Measurements from ENCODE around the gene HSPA1L.
"Not testable (repeated sequence)": the region's sequence is repeated elsewhere in the genome, so short reads cannot be mapped to it uniquely, and the experiment has no call there.

HSPA1L gene

DNA sequence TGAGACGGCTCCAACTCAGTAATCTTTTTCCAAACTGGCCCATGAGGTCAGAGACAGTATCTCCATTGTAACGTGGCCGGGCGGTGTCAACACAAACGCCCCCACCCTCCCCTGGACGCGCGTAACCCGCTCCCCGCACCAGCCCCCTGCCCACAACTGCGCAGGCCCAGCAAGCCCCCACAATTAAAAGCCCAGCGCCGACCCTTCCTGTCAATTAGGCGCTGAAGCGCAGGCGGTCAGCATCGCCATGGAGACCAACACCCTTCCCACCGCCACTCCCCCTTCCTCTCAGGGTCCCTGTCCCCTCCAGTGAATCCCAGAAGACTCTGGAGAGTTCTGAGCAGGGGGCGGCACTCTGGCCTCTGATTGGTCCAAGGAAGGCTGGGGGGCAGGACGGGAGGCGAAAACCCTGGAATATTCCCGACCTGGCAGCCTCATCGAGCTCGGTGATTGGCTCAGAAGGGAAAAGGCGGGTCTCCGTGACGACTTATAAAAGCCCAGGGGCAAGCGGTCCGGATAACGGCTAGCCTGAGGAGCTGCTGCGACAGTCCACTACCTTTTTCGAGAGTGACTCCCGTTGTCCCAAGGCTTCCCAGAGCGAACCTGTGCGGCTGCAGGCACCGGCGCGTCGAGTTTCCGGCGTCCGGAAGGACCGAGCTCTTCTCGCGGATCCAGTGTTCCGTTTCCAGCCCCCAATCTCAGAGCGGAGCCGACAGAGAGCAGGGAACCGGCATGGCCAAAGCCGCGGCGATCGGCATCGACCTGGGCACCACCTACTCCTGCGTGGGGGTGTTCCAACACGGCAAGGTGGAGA lies at the start of gene HSPA1L, which contains the start of gene HSPA1A:
Gene HSPA1L, minus strand, starts transcription at position 259 of the 814 bp plus-strand sequence. CDS start 3,311 bp downstream, outside the sequence.
Gene HSPA1A, plus strand, starts transcription at position 519 of the 814 bp plus-strand sequence. Its CDS starts 214 bp downstream, at position 733.
- peak; percentile 95 for DNase-seq

GRCh38 chr6:31864818-31865204 lies 49.7 kb upstream of the HSPA1L start:
- no peak for DNase-seq

- DNase-seq, result not testable (repeated sequence)
These were observed 49.1 kb upstream of the HSPA1L start for GRCh38 chr6:31864123-31864562.

- peak; percentile 100 for DNase-seq
These were observed 47.5 kb upstream of the HSPA1L start, which contains the start of gene NEU1 for GRCh38 chr6:31862344-31863235. TSS of gene NEU1 (minus strand) at chr6:31862821. CDS start at chr6:31862776, 45 bp downstream.

GRCh38 chr6:31861919-31862343 lies 46.8 kb upstream of the HSPA1L start:
- no peak for DNase-seq

DNA sequence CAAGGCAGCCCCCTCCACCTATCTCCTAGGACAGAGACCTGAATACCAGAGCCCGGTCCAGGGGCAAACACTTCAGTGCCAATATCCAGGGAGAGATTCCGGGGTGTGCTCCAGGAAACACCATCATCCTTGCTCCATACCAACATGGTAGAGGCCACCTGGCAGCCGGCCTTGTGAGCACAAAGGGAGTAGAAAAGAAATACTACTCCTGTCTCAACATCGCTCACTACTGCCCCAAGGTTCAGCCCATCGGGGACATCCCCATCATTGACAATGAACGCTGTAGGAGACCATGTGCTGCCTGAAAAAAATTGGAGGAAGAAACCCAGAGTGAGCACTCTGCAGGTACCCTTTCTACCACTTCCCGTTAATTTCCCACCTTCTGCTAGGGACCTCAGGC lies 46.1 kb upstream of the HSPA1L start:
- DNase-seq, result no peak

- DNase-seq, result no peak
These were observed 45.3 kb upstream of the HSPA1L start for GRCh38 chr6:31860349-31860748.

GRCh38 chr6:31859923-31860322 lies 44.8 kb upstream of the HSPA1L start:
- DNase-seq, result no peak

DNA sequence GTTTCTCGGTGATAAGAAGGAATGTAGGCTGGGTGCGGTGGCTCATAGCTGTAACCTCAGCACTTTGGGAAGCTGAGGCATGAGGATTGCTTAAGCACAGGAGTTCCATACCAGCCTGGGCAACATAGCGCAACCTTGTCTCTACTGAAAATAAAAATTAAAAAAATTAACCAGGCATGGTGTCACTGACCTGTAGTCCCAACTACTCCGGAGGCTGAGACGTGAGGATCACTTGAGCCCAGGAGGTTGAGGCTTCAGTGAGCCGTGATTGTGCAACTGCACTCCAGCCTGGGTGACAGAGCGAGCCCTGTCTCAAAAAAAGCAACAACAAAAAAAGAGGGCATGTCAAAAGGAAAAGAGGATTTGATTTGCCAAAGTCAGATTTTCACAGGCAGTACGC lies 43.6 kb upstream of the HSPA1L start:
- DNase-seq, result no peak

DNA sequence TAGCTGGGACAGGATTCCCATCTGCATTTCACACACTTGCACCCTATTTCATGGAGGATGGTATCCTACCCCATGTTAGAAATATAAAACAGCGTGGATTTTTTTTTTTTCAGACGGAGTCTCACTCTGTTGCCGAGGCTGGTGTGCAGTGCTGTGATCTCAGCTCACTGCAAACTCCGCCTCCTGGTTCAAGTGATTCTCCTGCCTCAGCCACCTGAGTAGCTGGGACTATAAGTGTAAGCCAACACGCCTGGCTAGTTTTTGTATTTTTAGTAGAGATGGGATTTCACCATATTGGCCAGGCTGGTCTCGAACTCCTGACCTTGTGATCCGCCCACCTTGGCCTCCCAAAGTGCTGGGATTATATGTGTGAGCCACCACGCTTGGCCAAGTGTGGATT lies 42.7 kb upstream of the HSPA1L start:
- not testable (repeated sequence) for DNase-seq

GRCh38 chr6:31851980-31852718 lies 37.1 kb upstream of the HSPA1L start:
- not testable (repeated sequence) for DNase-seq

DNA sequence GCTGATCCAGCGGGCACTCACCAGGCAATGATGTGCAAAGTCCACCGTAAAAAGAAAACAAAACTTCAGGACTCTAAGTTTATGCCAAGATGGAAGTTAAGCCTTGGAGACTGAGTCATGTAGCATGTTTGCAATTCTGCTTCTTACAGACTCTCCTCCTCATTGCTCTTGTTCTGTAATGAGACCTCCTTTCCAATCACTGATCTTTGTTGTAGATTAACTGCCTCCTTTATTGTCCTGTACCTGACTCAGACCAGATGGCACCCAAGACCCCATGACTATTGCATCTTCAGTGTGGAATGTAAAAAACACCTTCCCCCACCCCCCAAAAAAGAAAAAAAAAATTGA lies 36.4 kb upstream of the HSPA1L start:
- no peak for DNase-seq

DNA sequence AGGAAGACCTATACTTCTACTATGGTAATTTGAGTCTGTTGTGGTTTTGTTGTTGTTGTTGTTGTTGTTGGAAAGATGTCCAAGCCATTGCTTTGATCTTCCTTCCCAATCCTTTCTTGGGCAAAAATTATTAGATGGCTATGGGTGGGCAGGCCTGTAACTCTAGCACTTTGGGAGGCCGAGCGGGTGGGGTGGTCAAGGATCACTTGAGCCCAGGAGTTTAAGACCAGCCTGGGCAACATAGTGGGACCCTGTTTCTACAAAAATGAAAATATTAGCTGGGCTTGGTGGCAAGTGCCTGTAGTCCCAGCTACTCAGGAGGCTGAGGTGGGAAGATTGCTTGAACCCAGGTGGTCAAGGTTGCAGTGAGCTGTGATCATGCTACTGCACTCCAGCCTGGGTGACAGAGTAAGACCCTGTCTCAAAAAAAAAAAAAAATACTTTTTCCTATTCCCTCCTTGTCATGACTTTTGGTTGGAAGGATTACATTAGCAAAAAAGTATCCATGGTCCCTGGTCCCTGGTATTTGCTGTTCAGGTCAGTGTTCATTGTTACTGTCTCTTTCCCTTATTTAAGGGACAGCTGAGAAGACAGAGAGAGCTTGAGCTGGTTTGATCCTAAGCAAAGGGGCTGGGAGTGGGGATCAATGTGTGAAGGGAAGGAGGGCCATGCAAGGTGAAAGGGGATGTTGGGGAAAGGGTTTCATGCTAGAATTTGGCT lies 35.8 kb upstream of the HSPA1L start:
- no peak for DNase-seq

- DNase-seq, result no peak
These were observed 32.3 kb upstream of the HSPA1L start for GRCh38 chr6:31847276-31847978.

DNA sequence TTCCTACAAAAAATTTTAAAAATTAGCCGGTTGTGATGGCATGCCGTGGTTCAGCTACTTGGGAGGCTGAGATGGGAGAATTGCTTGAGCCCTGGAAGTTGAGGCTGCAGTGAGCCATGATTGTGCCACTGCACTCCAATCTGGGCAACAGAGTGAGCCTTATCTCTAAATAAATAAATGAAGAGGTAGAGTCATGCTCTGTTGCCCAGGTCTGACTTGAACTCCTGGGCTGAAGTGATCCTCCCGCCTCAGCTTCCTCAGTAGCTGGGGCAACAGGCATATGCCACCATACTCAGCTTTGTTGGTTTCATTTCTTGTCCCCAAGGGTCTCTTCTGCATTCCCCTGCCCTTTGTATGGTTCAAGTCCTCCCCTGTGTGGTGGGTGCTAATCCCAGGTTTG lies 29.4 kb upstream of the HSPA1L start:
- no peak for DNase-seq

DNA sequence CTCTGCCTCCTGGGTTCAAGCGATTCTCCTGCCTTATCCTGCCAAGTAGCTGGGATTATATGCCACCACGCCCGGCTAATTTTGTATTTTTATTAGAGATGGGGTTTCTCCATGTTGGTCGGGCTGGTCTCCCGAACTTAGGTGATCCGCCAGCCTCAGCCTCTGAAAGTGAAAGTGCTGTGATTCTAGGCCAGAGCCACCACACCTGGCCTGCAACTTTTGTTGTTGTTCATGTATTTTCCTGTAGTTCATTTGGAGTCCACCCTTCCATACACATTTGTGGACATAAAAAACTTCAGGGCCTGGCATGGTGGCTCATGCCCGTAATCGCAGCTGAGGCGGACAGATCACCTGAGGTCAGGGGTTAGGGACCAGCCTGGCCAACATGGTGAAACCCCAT lies 27.0 kb upstream of the HSPA1L start:
- DNase-seq, result no peak

DNA sequence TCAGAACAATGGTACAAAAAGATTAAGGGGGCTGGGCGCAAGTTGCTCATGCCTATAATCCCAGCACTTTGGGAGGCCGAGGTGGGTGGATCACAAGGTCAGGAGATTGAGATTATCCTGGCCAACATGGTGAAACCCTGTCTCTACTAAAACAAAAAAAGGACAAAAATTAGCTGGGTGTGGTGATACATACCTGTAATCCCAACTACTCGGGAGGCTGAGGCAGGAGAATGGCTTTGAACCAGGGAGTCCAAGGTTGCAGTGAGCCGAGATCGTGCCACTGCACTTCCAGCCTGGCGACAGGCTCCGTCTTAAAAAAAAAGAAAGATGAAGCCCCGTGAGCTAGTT lies 24.7 kb upstream of the HSPA1L start:
- not testable (repeated sequence) for DNase-seq

GRCh38 chr6:31838968-31839367 lies 23.9 kb upstream of the HSPA1L start:
- no peak for DNase-seq

- not testable (repeated sequence) for DNase-seq
These were observed 23.1 kb upstream of the HSPA1L start for GRCh38 chr6:31838114-31838553.

DNA sequence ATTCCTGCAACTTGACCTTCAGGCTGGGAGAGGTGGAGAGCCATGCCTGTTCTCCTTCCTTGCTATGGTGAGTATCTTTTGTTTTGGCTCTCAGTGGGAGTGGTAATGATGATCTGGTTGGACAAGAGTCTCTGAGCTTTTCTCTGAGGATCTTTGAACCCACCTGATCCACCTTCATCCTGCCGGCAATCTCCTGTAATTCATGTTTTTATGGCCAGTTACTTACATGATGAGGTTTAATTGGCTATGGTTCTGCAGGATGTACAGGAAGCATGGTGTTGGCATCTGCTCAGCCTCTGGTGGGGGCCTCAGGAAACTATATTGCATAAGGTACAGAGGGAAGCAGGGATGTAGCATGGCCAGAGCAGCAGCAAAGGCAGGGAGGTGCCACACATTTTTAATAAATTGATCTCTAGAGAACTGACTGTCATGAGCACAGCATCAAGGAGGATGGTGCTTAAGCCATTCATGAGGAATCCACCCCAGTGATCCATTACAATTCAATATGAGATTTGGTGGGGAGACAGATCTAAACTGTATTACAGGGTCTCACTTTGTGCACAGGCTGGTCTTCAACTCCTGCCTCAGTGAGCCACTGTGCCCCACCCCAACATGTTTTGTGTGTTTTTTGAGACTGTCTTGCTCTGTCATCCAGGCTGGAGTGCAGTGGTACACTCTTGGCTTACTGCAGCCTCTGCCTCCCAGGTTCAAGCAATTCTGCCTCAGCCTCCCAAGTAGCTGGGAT lies 22.5 kb upstream of the HSPA1L start:
- no peak for DNase-seq
